Psoas muscle (tissue), 8 donors: ENCODE results near the gene LHFPL4. TPM values are rescaled to one million over a fixed set of nuclear protein-coding genes. Genes with fewer than 3 reads are reported as not detected.
"Not testable (repeated sequence)": the region's sequence is repeated elsewhere in the genome, so short reads cannot be mapped to it uniquely, and the experiment has no call there.

Source experiments
- ATAC-seq, 4 donors: fragments of 200-7000 bp; cut with Tn5 transposase; one replicate each; pipeline ENCODE4 v1.9.1; 2020; ENCODE audit warnings: moderate library complexity in 3 of 4, mild to moderate bottlenecking in 2 of 4
- DNase-seq, 2 donors: peaks; one replicate each; pipeline ENCODE4 v3.0.0-alpha.2; 2020
- H3K27ac ChIP-seq: fragments of 200-600 bp; one replicate; pipeline ENCODE4 v1.8.0; 2022
- H3K27me3 ChIP-seq, 3 donors: fragments of 200-600 bp in 1 of 3; one replicate each; pipeline versions ENCODE4 v1.6.1 to v1.8.0; 2013 to 2022; ENCODE audit warnings: low read length in 2 of 3, mild to moderate bottlenecking in 2 of 3, moderate library complexity in 1 of 3; ENCODE audit not compliant: insufficient read depth in 3 of 3
- H3K36me3 ChIP-seq, 2 donors: fragments of 200-600 bp in 1 of 2; one replicate each; pipeline versions ENCODE4 v1.6.1 to v1.8.0; 2013 to 2022; ENCODE audit warnings: low read depth in 1 of 2, mild to moderate bottlenecking in 1 of 2, moderate library complexity in 1 of 2; ENCODE audit not compliant: insufficient read depth in 1 of 2
- H3K4me1 ChIP-seq: fragments of 200-600 bp; one replicate; pipeline ENCODE4 v1.8.0; 2022
- H3K4me3 ChIP-seq: fragments of 200-600 bp; one replicate; pipeline ENCODE4 v1.8.0; 2022; ENCODE audit warnings: mild to moderate bottlenecking
- H3K9me3 ChIP-seq: fragments of 200-600 bp; one replicate; pipeline ENCODE4 v1.8.0; 2022
- CTCF ChIP-seq: fragments of 200-600 bp; IDR thresholded peaks from one replicate; pipeline ENCODE4 v1.8.0; 2022; ENCODE audit warnings: antibody characterized with exemption
- WGBS, 3 donors: extraction: QIAGEN DNeasy Blood & Tissue Kit; methylation state at CpG; one replicate each; pipeline versions ENCODE4 v1.1.6 to v1.1.7; 2013; 5-methylcytosine and 5-hydroxymethylcytosine counted together
- intact Hi-C, 2 donors: fragments of 100-400 bp; cut with DNase I; formaldehyde crosslinking; loops; one replicate each; pipeline versions ENCODE4 v1.11.0 to v1.14.2; 2022
- polyA plus RNA-seq, 3 donors: library from polyadenylated mRNA; stranded (reverse); fragments of 200-250 nt; gene quantifications; one replicate each; pipeline ENCODE4 v1.2.3, GENCODE V29; 2013
- total RNA-seq, 4 donors: library from RNA; stranded (reverse); fragmentation: NEBNext Ultra II Directional in 2 of 4; extraction: Animal tissue kit (Norgen Biotek cat#: 25700) in 2 of 4; gene quantifications; one replicate each; pipeline versions ENCODE4 v1.2.1 to v1.2.4, GENCODE V29; 2021 to 2023
- donor health status: healthy with polysubstance abuse.
- donor health status: DM: no; HTN: no; CAD: no; lungs with moderate emphysema.
- donor health status: Bipolar disorder and iron deficiency.
- donor health status: healthy.
- donor health status: DM: yes; HTN: yes; CAD: no.
- donor health status: DM: no; HTN: no; CAD: no.
- donor health status: DM: no; HTN: no; CAD: no.
- donor health status: DM: yes; HTN: yes; CAD: no.

The LHFPL4 gene
- total and polyA plus RNA-seq, 7 donors: 0.01 TPM; not detected in 6

GRCh38 chr3:9499455-9500107, 54.0 kb downstream of the LHFPL4 start:
- H3K36me3 ChIP-seq: no peaks in the 10 kb centered on the region
- intact Hi-C loops: no loop called here
- 16 to 22% (median 19%) methylated on average over 18 to 19 of the region's 19 CpGs for WGBS, 3 donors
- TF ChIP-seq CTCF: no peak
- peaks cover 0 to 26% (median 10%) of the 10 kb centered on the region in 3 donors for H3K27me3 ChIP-seq
- H3K4me1 ChIP-seq: no peaks in the 10 kb centered on the region
- DNase-seq: no peak
- H3K9me3 ChIP-seq: no peaks in the 10 kb centered on the region
- no peak for ATAC-seq
- H3K4me3 ChIP-seq: no peak overlapping the region
- no peak overlapping the region for H3K27ac ChIP-seq

DNA sequence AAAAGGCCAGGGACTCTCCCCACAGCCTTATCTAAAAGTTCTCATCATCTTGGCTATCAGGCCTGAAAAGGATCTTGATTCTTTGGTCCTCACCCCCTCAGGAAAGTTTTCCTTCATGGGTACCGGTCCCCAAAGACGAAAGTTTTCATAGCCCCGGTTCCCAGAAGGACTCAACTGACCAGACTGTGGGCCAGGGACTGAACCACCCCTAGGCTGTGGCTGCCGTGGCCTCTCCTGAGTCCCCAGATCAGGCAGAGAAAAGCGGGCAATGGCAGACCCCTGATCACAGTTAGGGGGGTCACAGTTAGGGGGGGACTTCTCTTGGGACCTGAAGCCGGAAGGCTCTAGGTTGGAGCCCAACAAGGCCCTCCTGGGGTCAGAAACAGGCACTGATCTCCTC, 54.8 kb downstream of the LHFPL4 start:
- ATAC-seq (no peak), DNase-seq (no peak)
- Histone ChIP-seq H3K9me3 (no peaks in the 10 kb centered on the region), H3K4me3 (no peak overlapping the region), H3K4me1 (no peaks in the 10 kb centered on the region), H3K27ac (no peak overlapping the region), H3K36me3 (no peaks in the 10 kb centered on the region), H3K27me3 (peaks cover 0 to 26% (median 10%) of the 10 kb centered on the region in 3 donors)
- TF ChIP-seq CTCF: no peak
- WGBS, 3 donors: 69 to 80% (median 79%) methylated on average over 6 of the region's 6 CpGs
- intact Hi-C loops: no loop called here

GRCh38 chr3:9497821-9498565, 55.6 kb downstream of the LHFPL4 start:
- H3K27ac ChIP-seq: no peak overlapping the region
- intact Hi-C loops: no loop called here
- no peaks in the 10 kb centered on the region for H3K4me1 ChIP-seq
- H3K36me3 ChIP-seq: no peaks in the 10 kb centered on the region
- H3K4me3 ChIP-seq: no peak overlapping the region
- H3K27me3 ChIP-seq: peaks cover 0 to 26% (median 10%) of the 10 kb centered on the region in 3 donors
- no peaks in the 10 kb centered on the region for H3K9me3 ChIP-seq
- no peak for TF ChIP-seq CTCF
- ATAC-seq (no peak), DNase-seq (no peak)
- 85 to 91% (median 90%) methylated on average over 8 of the region's 8 CpGs for WGBS, 3 donors

- H3K27me3 ChIP-seq: peaks cover 0 to 23% (median 10%) of the 10 kb centered on the region in 3 donors
- no peaks in the 10 kb centered on the region for H3K4me1 ChIP-seq
- H3K4me3 ChIP-seq: no peak overlapping the region
- whole genome bisulfite sequencing, 3 donors: 75 to 78% (median 75%) methylated on average over 6 of the region's 6 CpGs
- no peak for TF ChIP-seq CTCF
- no peaks in the 10 kb centered on the region for H3K9me3 ChIP-seq
- no peak for ATAC-seq
- no peaks in the 10 kb centered on the region for H3K36me3 ChIP-seq
- H3K27ac ChIP-seq: no peak overlapping the region
- intact Hi-C loops: no loop called here
- no peak for DNase-seq
These were observed 56.7 kb downstream of the LHFPL4 start for GRCh38 chr3:9496893-9497292.

- ATAC-seq, H3K36me3 ChIP-seq, intact Hi-C loops, H3K9me3 ChIP-seq, H3K27me3 ChIP-seq, H3K27ac ChIP-seq, DNase-seq, H3K4me1 ChIP-seq, H3K4me3 ChIP-seq: not testable (repeated sequence)
- WGBS, 3 donors: 92 to 94% (median 93%) methylated on average over 15 of the region's 15 CpGs
These were observed 59.6 kb downstream of the LHFPL4 start for GRCh38 chr3:9494036-9494435.
